ENCODE data around the gene RAPGEF1.
"Not testable (repeated sequence)": the region's sequence is repeated elsewhere in the genome, so short reads cannot be mapped to it uniquely, and the experiment has no call there.

RAPGEF1 gene

GRCh38 chr9:131771646-131772045 lies 31.8 kb upstream of the RAPGEF1 start:
- no peak overlapping the region for H3K27ac ChIP-seq (ENCODE audit: low read length)
- H3K4me3 ChIP-seq (ENCODE audit: low read depth in 1 of 2, low read length in 2 of 2), result no peak overlapping the region
- no peaks in the 10 kb centered on the region for H3K27me3 ChIP-seq (ENCODE audit: low read depth, low read length)
- H3K36me3 ChIP-seq (ENCODE audit: control insufficient read depth in 1 of 2, insufficient read depth in 2 of 2, low read length in 2 of 2), result no peaks in the 10 kb centered on the region
- no peaks in the 10 kb centered on the region for H3K4me1 ChIP-seq (ENCODE audit: control insufficient read depth in 1 of 2, insufficient read depth in 2 of 2, low read length in 2 of 2)
- no peaks in the 10 kb centered on the region for H3K9me3 ChIP-seq (ENCODE audit: control insufficient read depth in 1 of 2, low read length in 2 of 2)

- Histone ChIP-seq H3K4me1 (ENCODE audit: control insufficient read depth in 1 of 2, insufficient read depth in 2 of 2, low read length in 2 of 2) (no peaks in the 10 kb centered on the region), H3K27me3 (ENCODE audit: low read depth, low read length) (no peaks in the 10 kb centered on the region), H3K36me3 (ENCODE audit: control insufficient read depth in 1 of 2, insufficient read depth in 2 of 2, low read length in 2 of 2) (no peaks in the 10 kb centered on the region), H3K9me3 (ENCODE audit: control insufficient read depth in 1 of 2, low read length in 2 of 2) (no peaks in the 10 kb centered on the region), H3K27ac (ENCODE audit: low read length) (no peak overlapping the region), H3K4me3 (ENCODE audit: low read depth in 1 of 2, low read length in 2 of 2) (no peak overlapping the region)
These were observed 29.5 kb upstream of the RAPGEF1 start for GRCh38 chr9:131769361-131769760.

DNA sequence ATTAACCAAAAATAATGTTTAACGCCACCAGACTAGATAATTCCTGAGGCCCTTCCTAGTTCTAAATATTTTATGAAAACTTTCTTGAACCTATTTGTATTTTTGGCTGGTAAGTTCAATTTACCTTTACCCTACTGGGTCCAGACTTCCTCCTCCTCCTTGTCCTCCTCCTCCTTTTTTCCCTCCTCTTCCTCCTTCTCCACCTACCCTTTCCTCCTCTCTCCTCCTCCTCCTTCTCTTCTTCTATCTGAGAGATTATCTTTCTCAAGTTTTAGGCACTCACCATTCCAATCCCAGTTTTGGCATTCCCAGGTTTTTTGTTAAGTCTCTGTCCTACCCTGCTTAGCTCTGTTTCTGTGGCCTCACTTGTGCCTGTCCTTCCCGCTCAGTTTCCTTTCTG lies 24.7 kb upstream of the RAPGEF1 start:
- Histone ChIP-seq H3K27ac (ENCODE audit: low read length) (no peak overlapping the region), H3K4me3 (ENCODE audit: low read depth in 1 of 2, low read length in 2 of 2) (no peak overlapping the region), H3K36me3 (ENCODE audit: control insufficient read depth in 1 of 2, insufficient read depth in 2 of 2, low read length in 2 of 2) (no peaks in the 10 kb centered on the region), H3K9me3 (ENCODE audit: control insufficient read depth in 1 of 2, low read length in 2 of 2) (no peaks in the 10 kb centered on the region), H3K4me1 (ENCODE audit: control insufficient read depth in 1 of 2, insufficient read depth in 2 of 2, low read length in 2 of 2) (peaks cover 0 to 7% of the 10 kb centered on the region in 2 donors), H3K27me3 (ENCODE audit: low read depth, low read length) (no peaks in the 10 kb centered on the region)

DNA sequence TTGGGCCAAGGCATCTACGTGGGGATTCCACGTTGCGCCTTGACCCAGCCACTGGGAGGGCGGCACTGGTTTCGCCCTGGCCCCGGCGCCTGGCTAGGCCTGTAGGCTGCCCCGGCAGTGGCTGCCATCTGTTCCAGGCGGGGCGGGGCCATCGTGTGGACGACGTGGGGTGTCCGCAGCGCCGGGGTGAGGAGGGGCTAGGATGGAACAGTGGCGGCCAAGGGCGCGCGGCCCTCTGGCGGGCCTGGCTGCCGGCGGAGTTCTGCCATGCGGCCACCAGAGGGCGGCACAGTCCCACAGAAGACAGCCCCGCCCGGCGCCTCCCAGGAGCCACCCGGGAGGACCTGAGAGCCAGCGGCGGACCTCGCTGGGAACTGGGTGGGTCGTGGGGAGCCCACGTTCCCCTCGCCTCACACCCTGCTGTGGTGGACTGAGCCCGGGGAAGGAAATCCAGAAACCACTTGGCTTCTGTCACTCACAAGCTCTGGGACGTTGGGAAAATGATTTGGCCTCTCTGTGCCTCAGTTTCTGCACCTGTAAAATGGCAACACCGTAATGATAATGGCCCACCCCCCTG lies 22.6 kb upstream of the RAPGEF1 start:
- Histone ChIP-seq H3K4me1 (ENCODE audit: control insufficient read depth in 1 of 2, insufficient read depth in 2 of 2, low read length in 2 of 2) (peaks cover 0 to 7% of the 10 kb centered on the region in 2 donors), H3K4me3 (ENCODE audit: low read depth in 1 of 2, low read length in 2 of 2) (no peak overlapping the region), H3K27me3 (ENCODE audit: low read depth, low read length) (no peaks in the 10 kb centered on the region), H3K27ac (ENCODE audit: low read length) (no peak overlapping the region), H3K9me3 (ENCODE audit: control insufficient read depth in 1 of 2, low read length in 2 of 2) (no peaks in the 10 kb centered on the region), H3K36me3 (ENCODE audit: control insufficient read depth in 1 of 2, insufficient read depth in 2 of 2, low read length in 2 of 2) (no peaks in the 10 kb centered on the region)

GRCh38 chr9:131759017-131759647 lies 19.3 kb upstream of the RAPGEF1 start:
- H3K4me1 ChIP-seq (ENCODE audit: control insufficient read depth in 1 of 2, insufficient read depth in 2 of 2, low read length in 2 of 2), result peaks cover 0 to 12% of the 10 kb centered on the region in 2 donors
- H3K9me3 ChIP-seq (ENCODE audit: control insufficient read depth in 1 of 2, low read length in 2 of 2), result no peaks in the 10 kb centered on the region
- no peaks in the 10 kb centered on the region for H3K27me3 ChIP-seq (ENCODE audit: low read depth, low read length)

GRCh38 chr9:131757549-131757948 lies 17.7 kb upstream of the RAPGEF1 start:
- Histone ChIP-seq H3K4me1 (ENCODE audit: control insufficient read depth in 1 of 2, insufficient read depth in 2 of 2, low read length in 2 of 2) (peaks cover 0 to 10% of the 10 kb centered on the region in 2 donors), H3K27me3 (ENCODE audit: low read depth, low read length) (no peaks in the 10 kb centered on the region)

More at GRCh38 chr9:131759017-131759647, 19.3 kb upstream of the RAPGEF1 start:
- H3K4me3 ChIP-seq (ENCODE audit: low read depth in 1 of 2, low read length in 2 of 2), result no peak overlapping the region
- H3K27ac ChIP-seq (ENCODE audit: low read length), result no peak overlapping the region
- H3K36me3 ChIP-seq (ENCODE audit: control insufficient read depth in 1 of 2, insufficient read depth in 2 of 2, low read length in 2 of 2), result no peaks in the 10 kb centered on the region

DNA sequence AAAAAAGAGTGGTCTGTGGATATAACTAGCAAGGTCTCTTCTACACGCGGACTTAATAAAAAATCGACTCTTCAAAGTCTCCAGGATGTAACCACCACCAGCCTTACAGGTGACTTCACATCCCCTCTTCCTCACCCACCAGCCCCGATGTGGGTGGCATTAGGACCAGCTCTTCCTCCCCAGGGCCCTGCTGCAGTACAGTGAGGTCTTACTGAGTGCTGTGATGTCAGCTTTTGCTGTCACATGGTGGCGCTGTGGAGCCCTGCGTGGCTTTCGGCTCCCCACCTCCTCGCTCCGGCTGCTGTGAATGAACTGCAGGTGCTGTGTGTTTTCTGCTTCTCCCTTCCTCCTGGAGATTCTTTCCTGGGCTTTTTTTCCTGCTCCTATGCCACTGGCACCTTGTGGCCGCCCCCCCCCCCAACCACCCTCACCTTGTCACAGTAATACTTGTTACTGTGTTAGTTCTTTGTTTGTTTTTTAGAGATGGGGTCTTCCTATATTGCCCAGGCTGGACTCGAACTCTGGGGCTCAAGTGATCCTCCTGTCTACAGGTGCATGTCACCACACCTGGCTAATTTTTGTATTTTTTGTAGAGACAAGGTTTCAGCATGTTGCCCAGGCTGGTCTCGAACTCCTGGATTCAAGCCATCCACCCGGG lies 15.8 kb upstream of the RAPGEF1 start:
- Histone ChIP-seq H3K27ac (ENCODE audit: low read length) (no peak overlapping the region), H3K9me3 (ENCODE audit: control insufficient read depth in 1 of 2, low read length in 2 of 2) (no peaks in the 10 kb centered on the region), H3K27me3 (ENCODE audit: low read depth, low read length) (no peaks in the 10 kb centered on the region), H3K4me1 (ENCODE audit: control insufficient read depth in 1 of 2, insufficient read depth in 2 of 2, low read length in 2 of 2) (peaks cover 0 to 5% of the 10 kb centered on the region in 2 donors), H3K36me3 (ENCODE audit: control insufficient read depth in 1 of 2, insufficient read depth in 2 of 2, low read length in 2 of 2) (no peaks in the 10 kb centered on the region), H3K4me3 (ENCODE audit: low read depth in 1 of 2, low read length in 2 of 2) (no peak overlapping the region)

More at GRCh38 chr9:131757549-131757948, 17.7 kb upstream of the RAPGEF1 start:
- Histone ChIP-seq H3K36me3 (ENCODE audit: control insufficient read depth in 1 of 2, insufficient read depth in 2 of 2, low read length in 2 of 2) (no peaks in the 10 kb centered on the region), H3K9me3 (ENCODE audit: control insufficient read depth in 1 of 2, low read length in 2 of 2) (no peaks in the 10 kb centered on the region), H3K27ac (ENCODE audit: low read length) (no peak overlapping the region), H3K4me3 (ENCODE audit: low read depth in 1 of 2, low read length in 2 of 2) (no peak overlapping the region)

DNA sequence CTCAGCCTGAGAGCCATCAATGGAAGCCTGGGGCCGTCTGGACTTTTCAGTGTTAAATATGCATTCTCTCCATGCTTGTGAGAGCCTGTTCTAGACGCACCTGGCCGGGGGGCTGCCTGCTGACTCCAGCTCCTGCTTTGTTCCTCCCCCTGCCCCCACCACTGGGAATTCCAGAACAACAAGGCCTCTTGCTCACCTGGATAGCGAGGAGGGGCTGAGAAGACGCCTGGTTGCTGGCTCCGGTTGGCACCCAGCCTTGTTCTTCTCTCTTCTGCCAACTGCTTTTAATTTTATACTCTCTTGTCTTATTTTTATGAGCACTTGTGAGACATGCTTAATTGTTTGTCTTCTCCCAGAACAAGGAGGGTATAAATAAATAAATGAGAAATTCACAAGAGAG lies 15.0 kb upstream of the RAPGEF1 start:
- H3K27me3 ChIP-seq (ENCODE audit: low read depth, low read length), result no peaks in the 10 kb centered on the region

GRCh38 chr9:131753751-131754150 lies 13.9 kb upstream of the RAPGEF1 start:
- H3K4me1 ChIP-seq (ENCODE audit: control insufficient read depth in 1 of 2, insufficient read depth in 2 of 2, low read length in 2 of 2); H3K36me3 ChIP-seq (ENCODE audit: control insufficient read depth in 1 of 2, insufficient read depth in 2 of 2, low read length in 2 of 2); H3K27me3 ChIP-seq (ENCODE audit: low read depth, low read length); H3K27ac ChIP-seq (ENCODE audit: low read length); H3K9me3 ChIP-seq (ENCODE audit: control insufficient read depth in 1 of 2, low read length in 2 of 2); H3K4me3 ChIP-seq (ENCODE audit: low read depth in 1 of 2, low read length in 2 of 2): not testable (repeated sequence)

More for the DNA sequence above, 15.0 kb upstream of the RAPGEF1 start:
- Histone ChIP-seq H3K9me3 (ENCODE audit: control insufficient read depth in 1 of 2, low read length in 2 of 2) (no peaks in the 10 kb centered on the region), H3K36me3 (ENCODE audit: control insufficient read depth in 1 of 2, insufficient read depth in 2 of 2, low read length in 2 of 2) (no peaks in the 10 kb centered on the region), H3K4me1 (ENCODE audit: control insufficient read depth in 1 of 2, insufficient read depth in 2 of 2, low read length in 2 of 2) (peaks cover 0 to 5% of the 10 kb centered on the region in 2 donors), H3K4me3 (ENCODE audit: low read depth in 1 of 2, low read length in 2 of 2) (no peak overlapping the region), H3K27ac (ENCODE audit: low read length) (no peak overlapping the region)

GRCh38 chr9:131752231-131752884 lies 12.5 kb upstream of the RAPGEF1 start:
- Histone ChIP-seq H3K9me3 (ENCODE audit: control insufficient read depth in 1 of 2, low read length in 2 of 2) (no peaks in the 10 kb centered on the region), H3K36me3 (ENCODE audit: control insufficient read depth in 1 of 2, insufficient read depth in 2 of 2, low read length in 2 of 2) (no peaks in the 10 kb centered on the region), H3K27me3 (ENCODE audit: low read depth, low read length) (no peaks in the 10 kb centered on the region), H3K4me3 (ENCODE audit: low read depth in 1 of 2, low read length in 2 of 2) (no peak overlapping the region), H3K27ac (ENCODE audit: low read length) (no peak overlapping the region), H3K4me1 (ENCODE audit: control insufficient read depth in 1 of 2, insufficient read depth in 2 of 2, low read length in 2 of 2) (peaks cover 0 to 5% of the 10 kb centered on the region in 2 donors)

DNA sequence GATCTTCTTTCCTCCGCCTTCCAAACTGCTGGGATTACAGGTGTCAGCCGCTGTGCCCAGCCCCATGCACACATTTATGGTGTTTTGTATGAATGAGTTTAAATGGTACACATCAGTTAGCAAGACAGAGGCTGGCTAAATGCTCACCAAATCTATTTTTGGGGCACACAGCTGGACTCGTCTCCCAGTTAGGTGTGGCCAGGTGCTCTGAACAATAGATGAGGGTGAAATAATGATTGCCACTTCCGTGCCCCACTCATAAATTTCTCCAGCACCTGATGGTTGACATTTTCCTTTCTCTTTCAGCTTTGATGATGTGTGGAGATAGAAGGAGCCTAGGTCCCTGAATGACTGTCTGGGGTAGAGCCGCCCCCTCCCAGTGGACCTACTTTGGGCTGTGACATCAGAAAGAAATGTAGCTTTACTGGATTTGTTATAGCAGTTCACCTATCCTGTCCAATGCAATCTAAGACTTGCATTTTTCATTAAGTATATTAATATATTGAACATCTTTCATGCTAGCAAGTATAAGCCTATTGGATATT lies 8.6 kb upstream of the RAPGEF1 start:
- Histone ChIP-seq H3K4me3 (ENCODE audit: low read depth in 1 of 2, low read length in 2 of 2) (no peak overlapping the region), H3K9me3 (ENCODE audit: control insufficient read depth in 1 of 2, low read length in 2 of 2) (no peaks in the 10 kb centered on the region), H3K27ac (ENCODE audit: low read length) (no peak overlapping the region), H3K27me3 (ENCODE audit: low read depth, low read length) (no peaks in the 10 kb centered on the region), H3K4me1 (ENCODE audit: control insufficient read depth in 1 of 2, insufficient read depth in 2 of 2, low read length in 2 of 2) (no peaks in the 10 kb centered on the region), H3K36me3 (ENCODE audit: control insufficient read depth in 1 of 2, insufficient read depth in 2 of 2, low read length in 2 of 2) (no peaks in the 10 kb centered on the region)
